ENCODE results near the gene PSRC1.

The PSRC1 gene

DNA sequence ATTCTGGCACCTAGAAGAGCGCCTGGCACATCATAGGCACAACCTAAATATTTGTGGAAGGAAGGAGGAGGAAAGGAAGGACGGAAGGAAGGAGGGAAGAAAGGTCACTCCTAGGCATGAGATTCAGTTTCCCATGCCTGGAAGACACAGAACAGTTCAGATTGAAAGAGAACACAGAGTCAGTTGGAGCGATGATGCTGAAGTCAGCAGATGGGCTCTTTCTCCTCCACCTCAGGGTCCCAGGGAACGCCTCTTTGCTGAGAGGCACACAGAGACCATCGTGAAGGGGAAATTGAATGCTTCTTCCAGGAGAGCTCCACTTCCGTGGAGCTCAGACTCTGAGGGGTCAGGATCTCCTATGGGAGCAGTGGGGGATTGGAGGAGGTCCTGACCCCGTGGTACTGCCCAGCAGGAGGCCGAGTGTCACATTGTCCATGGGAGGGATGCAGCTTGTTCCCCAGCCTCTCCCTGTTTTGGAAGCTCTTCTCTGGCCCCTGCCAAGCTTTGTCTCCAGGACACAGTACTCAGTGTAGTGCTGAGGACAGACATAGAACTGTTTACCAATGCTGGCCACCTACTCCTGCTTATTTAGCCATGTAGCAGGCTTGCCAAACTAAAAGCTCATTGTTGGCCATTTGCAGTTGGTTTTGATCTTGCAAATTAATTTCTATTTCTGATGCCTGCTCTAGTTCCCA is 21.4 kb upstream of the PSRC1 start:
- TF ChIP-seq, protein P1, sequence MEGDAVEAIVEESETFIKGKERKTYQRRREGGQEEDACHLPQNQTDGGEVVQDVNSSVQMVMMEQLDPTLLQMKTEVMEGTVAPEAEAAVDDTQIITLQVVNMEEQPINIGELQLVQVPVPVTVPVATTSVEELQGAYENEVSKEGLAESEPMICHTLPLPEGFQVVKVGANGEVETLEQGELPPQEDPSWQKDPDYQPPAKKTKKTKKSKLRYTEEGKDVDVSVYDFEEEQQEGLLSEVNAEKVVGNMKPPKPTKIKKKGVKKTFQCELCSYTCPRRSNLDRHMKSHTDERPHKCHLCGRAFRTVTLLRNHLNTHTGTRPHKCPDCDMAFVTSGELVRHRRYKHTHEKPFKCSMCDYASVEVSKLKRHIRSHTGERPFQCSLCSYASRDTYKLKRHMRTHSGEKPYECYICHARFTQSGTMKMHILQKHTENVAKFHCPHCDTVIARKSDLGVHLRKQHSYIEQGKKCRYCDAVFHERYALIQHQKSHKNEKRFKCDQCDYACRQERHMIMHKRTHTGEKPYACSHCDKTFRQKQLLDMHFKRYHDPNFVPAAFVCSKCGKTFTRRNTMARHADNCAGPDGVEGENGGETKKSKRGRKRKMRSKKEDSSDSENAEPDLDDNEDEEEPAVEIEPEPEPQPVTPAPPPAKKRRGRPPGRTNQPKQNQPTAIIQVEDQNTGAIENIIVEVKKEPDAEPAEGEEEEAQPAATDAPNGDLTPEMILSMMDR (IDR thresholded peaks at IDR 0.05; ENCODE audit: control insufficient read depth, extremely low read depth, insufficient read depth), result no peak
- no peak for DNase-seq (ENCODE audit: low read depth)
- no peak overlapping the region for H3K4me3 ChIP-seq (ENCODE audit: low read depth, low read length)

DNA sequence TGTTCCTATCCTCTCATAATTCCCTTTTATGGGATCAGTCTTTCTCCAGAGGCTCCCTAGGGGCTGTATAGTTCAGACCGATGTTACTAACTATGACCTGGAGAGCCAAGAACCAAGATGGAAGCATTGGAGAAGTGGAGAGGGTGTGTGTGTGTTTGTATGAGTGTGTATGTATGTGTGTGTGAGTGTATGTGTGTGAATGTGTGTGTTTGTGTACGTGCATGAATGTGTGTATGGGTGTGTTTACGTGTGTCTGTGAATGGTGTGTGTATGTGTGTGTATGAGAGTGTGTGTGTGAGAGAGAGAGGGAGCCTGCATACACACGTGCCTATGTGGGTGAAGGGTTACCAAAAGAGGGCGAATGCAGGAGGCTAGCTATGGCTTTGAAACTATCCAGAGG is 18.9 kb upstream of the PSRC1 start:
- no peak overlapping the region for H3K4me3 ChIP-seq (ENCODE audit: low read depth, low read length)
- DNase-seq (ENCODE audit: low read depth), result no peak
- TF ChIP-seq, protein P1 (IDR thresholded peaks at IDR 0.05; ENCODE audit: control insufficient read depth, extremely low read depth, insufficient read depth), result no peak

DNA sequence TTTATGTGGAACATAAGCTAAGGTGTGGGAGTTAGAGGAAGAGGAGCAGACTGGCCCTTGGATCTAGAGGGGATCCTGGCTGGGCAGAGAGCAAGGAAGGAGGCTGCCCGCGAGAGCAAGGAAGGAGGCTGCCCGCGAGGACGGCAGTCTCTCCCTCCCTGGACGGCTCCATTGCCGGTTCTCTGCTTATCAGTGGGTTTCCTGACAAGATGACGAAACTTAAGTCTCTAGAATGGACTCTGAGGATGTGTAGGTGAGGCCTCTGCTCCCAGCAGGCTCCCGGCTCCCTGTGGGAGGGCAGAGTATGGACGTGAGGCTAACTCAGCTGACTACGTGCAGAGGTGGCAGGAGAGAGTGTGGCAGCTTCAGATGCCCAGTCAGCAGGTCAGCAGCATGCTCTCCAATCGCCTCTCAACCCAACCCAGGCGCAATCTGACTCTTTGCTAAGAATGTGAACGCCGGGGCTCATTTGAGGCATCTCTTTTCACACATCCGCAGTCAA is 17.8 kb upstream of the PSRC1 start:
- TF ChIP-seq, protein P1 (IDR thresholded peaks at IDR 0.05; ENCODE audit: control insufficient read depth, extremely low read depth, insufficient read depth), result no peak
- no peak overlapping the region for H3K4me3 ChIP-seq (ENCODE audit: low read depth, low read length)
- no peak for DNase-seq (ENCODE audit: low read depth)

DNA sequence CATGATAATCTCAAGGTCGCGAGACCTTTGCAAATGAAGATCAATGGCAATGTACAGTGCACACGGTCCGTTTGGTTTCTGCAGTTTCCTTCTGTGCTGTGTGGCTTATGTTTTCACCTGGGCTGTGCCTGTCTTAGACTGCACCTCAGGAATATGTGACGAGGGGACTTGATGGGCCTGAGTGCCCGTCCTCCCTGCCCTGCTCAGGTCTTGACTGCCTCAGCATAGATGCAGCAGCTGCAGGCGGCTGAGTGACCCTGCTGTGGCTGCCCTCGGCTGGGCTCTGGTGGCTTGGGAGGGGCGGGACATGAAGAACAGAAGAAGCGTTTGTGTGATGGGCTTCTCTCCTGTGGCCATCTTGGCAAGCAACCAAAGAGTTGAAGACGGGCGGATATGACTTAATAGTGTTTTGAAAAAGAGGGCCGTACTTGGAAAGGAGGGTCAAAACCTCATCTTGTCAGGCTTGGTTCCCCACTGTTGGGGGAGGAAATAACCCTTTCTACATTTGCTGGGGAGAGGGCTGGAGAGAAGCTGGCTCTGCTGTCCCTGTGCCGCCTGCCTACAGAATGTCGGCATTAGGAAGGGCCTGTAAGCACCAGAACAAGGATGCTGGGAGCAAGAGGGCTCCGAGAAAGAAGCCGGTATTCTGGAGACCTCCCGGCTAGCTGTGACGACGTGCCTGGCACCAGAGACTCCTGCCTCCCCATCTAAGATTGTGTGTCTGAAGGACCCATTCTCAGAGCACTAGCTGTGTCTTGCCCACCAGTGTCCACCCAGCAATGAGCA is 16.8 kb upstream of the PSRC1 start:
- no peak for DNase-seq (ENCODE audit: low read depth)
- TF ChIP-seq, protein P1 (IDR thresholded peaks at IDR 0.05; ENCODE audit: control insufficient read depth, extremely low read depth, insufficient read depth), result no peak
- H3K4me3 ChIP-seq (ENCODE audit: low read depth, low read length), result no peak overlapping the region

DNA sequence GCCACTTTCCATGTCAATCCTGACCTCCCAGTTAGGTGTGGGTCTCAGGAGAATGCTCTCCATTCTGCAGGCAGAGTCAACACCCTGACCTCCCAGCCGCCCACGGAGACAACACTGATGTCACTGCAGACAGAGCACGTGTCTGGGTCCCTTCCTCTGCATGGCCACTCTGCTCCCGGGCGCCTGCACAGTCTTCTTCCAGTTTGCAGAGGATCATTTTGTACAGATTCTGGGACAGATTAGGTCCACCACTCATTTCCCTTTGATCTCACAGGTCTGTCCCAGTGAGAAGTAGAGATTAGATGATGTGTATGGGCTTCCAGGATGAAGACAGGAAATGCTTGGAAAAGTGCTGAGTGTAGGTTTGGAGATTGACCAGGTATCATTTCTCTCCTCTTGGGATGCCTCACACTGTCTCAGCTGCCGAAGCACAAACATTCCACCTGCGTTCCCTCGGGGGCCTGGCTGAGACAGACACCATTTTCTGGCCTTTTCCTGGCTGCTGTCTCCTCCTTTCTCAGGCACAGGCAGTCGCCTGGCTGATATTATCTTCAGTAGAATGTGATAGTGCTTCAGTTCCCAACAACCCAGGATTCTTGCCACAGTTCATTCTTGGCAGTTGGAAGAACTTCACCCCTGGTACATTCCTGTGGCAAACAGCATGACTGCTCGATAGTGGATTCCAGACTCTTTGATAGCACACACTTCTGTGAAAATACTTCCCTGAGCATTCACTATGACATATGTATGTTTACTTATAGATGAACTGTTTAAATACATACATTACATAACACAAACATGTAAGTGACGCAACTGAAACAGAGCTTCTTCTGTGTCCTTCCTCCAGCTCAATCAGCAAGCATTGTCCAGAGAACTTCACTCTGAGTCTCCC is 16.0 kb upstream of the PSRC1 start:
- no peak overlapping the region for H3K4me3 ChIP-seq (ENCODE audit: low read depth, low read length)
- peak; percentile 27 for DNase-seq (ENCODE audit: low read depth)
- TF ChIP-seq, protein P1 (IDR thresholded peaks at IDR 0.05; ENCODE audit: control insufficient read depth, extremely low read depth, insufficient read depth), result no peak

DNA sequence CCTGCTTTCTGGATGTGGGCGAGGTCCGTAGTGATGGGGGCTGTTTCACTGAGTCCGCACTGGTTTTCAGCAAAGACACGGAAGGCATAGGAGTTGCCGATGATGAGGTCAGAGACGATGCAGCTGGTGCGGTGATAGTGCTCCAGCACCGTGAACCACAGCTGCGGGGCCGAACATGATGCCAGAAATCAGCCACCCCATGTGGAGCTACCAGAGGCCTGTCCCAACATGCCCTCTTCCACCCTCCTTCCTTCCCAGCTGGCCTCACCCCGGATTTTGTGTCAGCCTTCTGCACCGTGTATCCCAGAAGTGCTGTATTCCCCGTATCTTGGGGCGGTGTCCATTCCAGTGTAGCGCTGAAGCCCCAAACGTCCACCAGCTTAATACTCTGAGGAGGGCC is 13.8 kb upstream of the PSRC1 start:
- H3K4me3 ChIP-seq (ENCODE audit: low read depth, low read length), result no peak overlapping the region
- no peak for DNase-seq (ENCODE audit: low read depth)
- TF ChIP-seq, protein P1 (IDR thresholded peaks at IDR 0.05; ENCODE audit: control insufficient read depth, extremely low read depth, insufficient read depth), result no peak

All from LNCaP clone FGC (cell line).